Measurements from ENCODE around the gene DSCAM.

Gene DSCAM

GRCh38 chr21:40070871-40071270 is 776.1 kb downstream of the DSCAM start:
- no peak overlapping the region for H3K4me3 ChIP-seq (replicated peaks in 1 of 2; ENCODE audit: low read depth in 2 of 2, low read length in 2 of 2)
- no peak for DNase-seq (ENCODE audit: low read depth in 2 of 2)
- TF ChIP-seq, protein P1, sequence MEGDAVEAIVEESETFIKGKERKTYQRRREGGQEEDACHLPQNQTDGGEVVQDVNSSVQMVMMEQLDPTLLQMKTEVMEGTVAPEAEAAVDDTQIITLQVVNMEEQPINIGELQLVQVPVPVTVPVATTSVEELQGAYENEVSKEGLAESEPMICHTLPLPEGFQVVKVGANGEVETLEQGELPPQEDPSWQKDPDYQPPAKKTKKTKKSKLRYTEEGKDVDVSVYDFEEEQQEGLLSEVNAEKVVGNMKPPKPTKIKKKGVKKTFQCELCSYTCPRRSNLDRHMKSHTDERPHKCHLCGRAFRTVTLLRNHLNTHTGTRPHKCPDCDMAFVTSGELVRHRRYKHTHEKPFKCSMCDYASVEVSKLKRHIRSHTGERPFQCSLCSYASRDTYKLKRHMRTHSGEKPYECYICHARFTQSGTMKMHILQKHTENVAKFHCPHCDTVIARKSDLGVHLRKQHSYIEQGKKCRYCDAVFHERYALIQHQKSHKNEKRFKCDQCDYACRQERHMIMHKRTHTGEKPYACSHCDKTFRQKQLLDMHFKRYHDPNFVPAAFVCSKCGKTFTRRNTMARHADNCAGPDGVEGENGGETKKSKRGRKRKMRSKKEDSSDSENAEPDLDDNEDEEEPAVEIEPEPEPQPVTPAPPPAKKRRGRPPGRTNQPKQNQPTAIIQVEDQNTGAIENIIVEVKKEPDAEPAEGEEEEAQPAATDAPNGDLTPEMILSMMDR (IDR thresholded peaks at IDR 0.05; ENCODE audit: low read depth, low read length), result no peak

DNA sequence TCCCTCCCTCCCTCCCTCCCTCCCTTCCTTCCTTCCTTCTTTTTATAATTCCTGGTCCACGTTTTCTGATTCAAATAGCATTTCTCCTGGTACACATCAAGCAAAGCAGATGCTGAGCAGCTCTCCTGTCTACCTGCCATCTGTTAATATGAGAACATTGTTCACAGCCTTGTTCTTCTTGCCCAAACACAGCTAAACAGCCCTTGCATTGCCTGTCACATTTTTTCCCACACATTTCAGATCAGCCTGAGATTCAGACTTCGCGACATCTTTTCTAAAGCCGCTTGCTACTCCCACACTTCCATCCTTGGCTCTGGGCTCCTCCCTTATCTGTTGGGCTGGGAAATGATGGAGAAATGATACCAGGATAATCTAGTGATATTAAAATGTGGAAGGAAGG is 779.2 kb downstream of the DSCAM start:
- TF ChIP-seq, protein P1 (IDR thresholded peaks at IDR 0.05; ENCODE audit: low read depth, low read length), result no peak
- DNase-seq (ENCODE audit: low read depth in 2 of 2), result no peak
- no peak overlapping the region for H3K4me3 ChIP-seq (replicated peaks in 1 of 2; ENCODE audit: low read depth in 2 of 2, low read length in 2 of 2)

DNA sequence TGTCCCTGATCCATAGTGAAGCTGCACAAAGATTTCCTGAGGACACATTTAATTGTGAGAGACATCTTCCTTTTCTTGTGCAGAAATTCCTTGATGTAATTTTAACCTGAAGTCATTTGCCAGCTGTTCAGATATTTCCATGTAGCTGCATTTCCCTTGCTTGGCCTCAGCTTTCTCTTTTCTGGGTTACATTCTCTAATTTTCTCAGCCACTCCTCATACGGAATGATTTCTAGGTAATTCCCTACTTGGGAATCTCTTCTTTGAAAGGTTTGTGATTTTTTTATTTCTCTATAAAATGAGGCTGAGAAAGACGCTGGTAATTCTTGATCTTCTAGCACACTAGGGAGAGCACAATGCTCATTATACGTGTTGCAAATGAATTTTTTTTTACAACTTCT is 780.7 kb downstream of the DSCAM start:
- TF ChIP-seq, protein P1 (IDR thresholded peaks at IDR 0.05; ENCODE audit: low read depth, low read length), result no peak
- DNase-seq (ENCODE audit: low read depth in 2 of 2), result no peak
- H3K4me3 ChIP-seq (replicated peaks in 1 of 2; ENCODE audit: low read depth in 2 of 2, low read length in 2 of 2), result no peak overlapping the region

DNA sequence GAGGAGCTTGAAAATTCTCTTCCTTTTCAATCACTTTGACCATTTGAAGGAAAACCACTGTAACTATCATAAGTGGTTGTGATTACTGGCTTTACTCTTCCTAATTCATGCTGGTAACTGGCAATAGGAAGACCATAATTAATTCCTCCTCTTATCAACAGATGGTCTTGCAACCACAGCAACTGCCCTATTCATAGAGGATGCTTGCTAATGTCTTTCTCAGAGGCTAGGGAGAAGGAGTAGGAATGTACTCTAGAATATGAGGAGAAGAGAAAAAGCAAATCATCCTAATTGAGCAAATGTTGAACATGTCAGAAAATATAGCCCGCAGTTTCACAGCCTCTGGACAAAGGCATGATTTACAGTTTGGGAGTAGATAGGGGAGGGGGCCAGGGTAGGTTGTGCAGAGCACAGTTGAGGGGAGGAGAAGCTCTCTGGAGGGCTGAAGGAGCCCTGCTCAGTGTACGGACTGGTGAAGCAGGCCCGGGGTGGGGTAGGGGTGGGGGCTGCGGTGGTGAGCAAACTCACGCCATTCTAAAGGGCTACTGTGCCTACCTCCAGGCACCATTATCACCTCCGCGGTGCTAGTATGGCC is 786.8 kb downstream of the DSCAM start:
- no peak overlapping the region for H3K4me3 ChIP-seq (replicated peaks in 1 of 2; ENCODE audit: low read depth in 2 of 2, low read length in 2 of 2)
- no peak for DNase-seq (ENCODE audit: low read depth in 2 of 2)
- TF ChIP-seq, protein P1 (IDR thresholded peaks at IDR 0.05; ENCODE audit: low read depth, low read length), result no peak

GRCh38 chr21:40057331-40057730 is 789.6 kb downstream of the DSCAM start:
- no peak for DNase-seq (ENCODE audit: low read depth in 2 of 2)
- TF ChIP-seq, protein P1 (IDR thresholded peaks at IDR 0.05; ENCODE audit: low read depth, low read length), result no peak
- no peak overlapping the region for H3K4me3 ChIP-seq (replicated peaks in 1 of 2; ENCODE audit: low read depth in 2 of 2, low read length in 2 of 2)

DNA sequence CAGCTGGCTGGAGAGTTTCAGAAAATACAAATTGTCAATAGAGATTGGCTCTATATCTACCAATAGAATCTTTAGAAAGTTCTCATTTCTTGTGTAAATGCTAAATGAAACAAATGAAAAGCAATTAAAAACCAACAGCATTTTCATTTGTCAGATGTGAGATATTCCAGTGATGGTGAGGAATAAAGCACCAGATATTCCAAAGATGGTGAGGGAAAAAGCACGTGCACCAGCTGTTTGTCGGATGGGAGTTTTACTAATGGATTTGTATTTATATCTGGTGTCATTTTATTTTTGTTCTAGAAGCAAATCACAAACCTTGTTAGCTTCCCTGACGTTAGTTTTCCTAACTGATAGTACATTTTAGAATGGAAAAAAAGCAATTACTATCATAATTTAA is 790.9 kb downstream of the DSCAM start:
- TF ChIP-seq, protein P1 (IDR thresholded peaks at IDR 0.05; ENCODE audit: low read depth, low read length), result no peak
- DNase-seq (ENCODE audit: low read depth in 2 of 2), result no peak

DNA sequence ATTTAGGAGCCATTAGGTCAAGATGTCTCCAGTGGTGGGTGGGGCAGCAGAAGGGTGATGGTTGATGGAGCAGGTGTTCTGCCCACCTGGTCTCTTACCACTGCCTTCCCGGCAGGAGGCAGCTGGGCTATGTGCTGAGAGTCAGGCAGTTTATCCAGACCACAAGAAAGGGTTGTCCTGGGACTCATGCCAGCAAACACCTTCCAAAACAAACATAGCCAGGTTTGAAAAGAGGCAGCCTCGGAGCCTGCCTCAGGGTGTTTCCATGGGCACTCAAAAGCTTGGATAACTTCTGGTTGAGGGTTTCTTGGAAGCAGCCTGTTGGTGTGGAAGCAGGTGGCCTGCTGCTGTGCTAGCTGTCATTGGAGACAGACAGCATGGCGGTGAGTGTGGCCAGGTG is 792.6 kb downstream of the DSCAM start:
- H3K4me3 ChIP-seq (replicated peaks in 1 of 2; ENCODE audit: low read depth in 2 of 2, low read length in 2 of 2), result no peak overlapping the region
- DNase-seq (ENCODE audit: low read depth in 2 of 2), result no peak
- TF ChIP-seq, protein P1 (IDR thresholded peaks at IDR 0.05; ENCODE audit: low read depth, low read length), result no peak

More for the DNA sequence above, 790.9 kb downstream of the DSCAM start:
- H3K4me3 ChIP-seq (replicated peaks in 1 of 2; ENCODE audit: low read depth in 2 of 2, low read length in 2 of 2), result no peak overlapping the region
